Measurements from ENCODE around the gene AFAP1. TPM values are rescaled to one million over a fixed set of nuclear protein-coding genes. Genes with fewer than 3 reads are reported as not detected.

AFAP1 gene
- total RNA-seq, 4 donors from 2014 or later, result 8.2 to 22.3 (median 15.2) TPM

DNA sequence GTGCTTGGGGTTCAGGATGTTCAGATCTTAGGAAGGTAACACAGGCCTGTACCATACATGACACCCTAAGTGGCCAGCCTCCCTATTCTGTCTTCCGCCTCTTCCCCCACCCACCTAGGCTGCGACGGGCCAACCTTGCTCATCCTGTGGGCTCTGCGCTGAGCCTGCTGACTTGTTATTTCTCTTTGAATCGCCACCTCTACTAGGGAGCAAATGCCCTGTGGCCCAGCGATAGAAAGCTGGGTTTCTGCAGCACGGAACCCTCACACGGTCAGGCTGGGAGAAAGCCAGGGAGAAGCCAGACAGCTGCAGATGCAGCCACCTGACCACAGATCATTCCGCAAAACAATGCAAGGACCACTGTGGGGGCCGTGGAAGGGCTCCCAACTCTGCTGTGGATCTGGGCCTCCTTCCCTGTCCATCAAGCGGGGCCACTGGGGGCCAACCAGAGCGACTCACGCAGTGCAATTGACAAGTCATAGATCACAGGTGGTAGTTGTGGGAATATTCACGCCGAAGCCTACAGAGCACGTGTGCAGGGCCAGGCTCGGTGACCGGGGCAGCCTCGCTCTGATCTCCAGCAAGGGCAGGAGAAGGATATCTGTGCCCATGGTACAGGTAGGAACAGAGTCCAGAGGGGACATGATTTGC is 227.5 kb downstream of the AFAP1 start:
- DNase-seq (ENCODE audit: low spot score in 2 of 2), result no peak
- H3K4me3 ChIP-seq (ENCODE audit: low read depth, poor library complexity, severe bottlenecking), result no peak overlapping the region
- intact Hi-C loops (cut with DNase I; ENCODE audit: low total_unique reads), result no loop called here
- TF ChIP-seq CTCF (IDR thresholded peaks at IDR 0.05) (no peak), POLR2A (IDR thresholded peaks at IDR 0.05) (no peak)
- WGBS, 2 donors, result 92 to 93% methylated on average over 18 to 19 of the region's 19 CpGs

- TF ChIP-seq CTCF (IDR thresholded peaks at IDR 0.05) (no peak), POLR2A (IDR thresholded peaks at IDR 0.05) (no peak)
- no peak for DNase-seq (ENCODE audit: low spot score in 2 of 2)
- WGBS, 2 donors, result 92 to 95% methylated on average over 10 of the region's 10 CpGs
- intact Hi-C loops (cut with DNase I; ENCODE audit: low total_unique reads), result no loop called here
- H3K4me3 ChIP-seq (ENCODE audit: low read depth, poor library complexity, severe bottlenecking), result no peak overlapping the region
These were observed 228.2 kb downstream of the AFAP1 start for GRCh38 chr4:7711307-7711963.

GRCh38 chr4:7710576-7711306 is 228.9 kb downstream of the AFAP1 start:
- DNase-seq (ENCODE audit: low spot score in 2 of 2), result no peak
- TF ChIP-seq CTCF (IDR thresholded peaks at IDR 0.05), result no peak
- no peak for TF ChIP-seq POLR2A (IDR thresholded peaks at IDR 0.05)
- no peak overlapping the region for H3K4me3 ChIP-seq (ENCODE audit: low read depth, poor library complexity, severe bottlenecking)
- intact Hi-C loops (cut with DNase I; ENCODE audit: low total_unique reads), result no loop called here
- WGBS, 2 donors, result 87 to 91% methylated on average over 14 to 21 of the region's 21 CpGs

DNA sequence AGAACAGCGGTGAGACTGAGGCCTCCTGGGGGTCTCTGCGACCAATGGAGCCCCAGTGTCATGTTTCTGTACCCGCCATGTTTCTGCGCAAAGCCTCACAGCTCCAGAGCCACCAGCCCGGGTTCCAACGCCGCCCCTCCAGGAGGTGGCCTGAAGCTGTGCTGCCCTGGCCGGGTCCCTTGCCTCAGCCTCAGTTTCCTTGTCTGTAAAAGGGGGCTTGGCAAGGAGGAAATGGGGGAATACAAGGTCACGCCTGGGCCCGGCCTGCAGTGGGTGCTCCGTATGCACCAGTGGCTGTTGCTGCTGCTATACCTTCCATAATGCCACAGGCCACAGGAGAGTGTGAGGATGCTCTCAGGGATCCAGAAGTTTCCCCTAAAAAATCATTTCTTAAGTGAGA is 229.5 kb downstream of the AFAP1 start:
- no peak overlapping the region for H3K4me3 ChIP-seq (ENCODE audit: low read depth, poor library complexity, severe bottlenecking)
- intact Hi-C loops (cut with DNase I; ENCODE audit: low total_unique reads), result no loop called here
- TF ChIP-seq POLR2A (IDR thresholded peaks at IDR 0.05), result no peak
- TF ChIP-seq CTCF (IDR thresholded peaks at IDR 0.05), result no peak
- 92% methylated on average over 10 to 11 of the region's 11 CpGs for WGBS, 2 donors
- no peak for DNase-seq (ENCODE audit: low spot score in 2 of 2)

- no peak for DNase-seq (ENCODE audit: low spot score in 2 of 2)
- intact Hi-C loops (cut with DNase I; ENCODE audit: low total_unique reads), result no loop called here
- H3K4me3 ChIP-seq (ENCODE audit: low read depth, poor library complexity, severe bottlenecking), result no peak overlapping the region
- TF ChIP-seq POLR2A (IDR thresholded peaks at IDR 0.05), result no peak
- 90 to 93% methylated on average over 6 of the region's 6 CpGs for WGBS, 2 donors
These were observed 230.2 kb downstream of the AFAP1 start for GRCh38 chr4:7709431-7709830.

- DNase-seq (ENCODE audit: low spot score in 2 of 2), result no peak
- H3K4me3 ChIP-seq (ENCODE audit: low read depth, poor library complexity, severe bottlenecking), result no peak overlapping the region
- WGBS, 2 donors, result 57 to 68% methylated on average over 12 to 13 of the region's 15 CpGs
- intact Hi-C loops (cut with DNase I; ENCODE audit: low total_unique reads), result no loop called here
- TF ChIP-seq CTCF (IDR thresholded peaks at IDR 0.05) (no peak), POLR2A (IDR thresholded peaks at IDR 0.05) (no peak)
These were observed 230.7 kb downstream of the AFAP1 start for GRCh38 chr4:7708981-7709380.

All from lower leg skin (tissue), 4 donors.